Measurements from ENCODE around the gene BBS2. TPM values are rescaled to one million over a fixed set of nuclear protein-coding genes. Genes with fewer than 3 reads are reported as not detected.

BBS2 gene
- total and polyA plus RNA-seq, 2 of the 13 experiments (the other 11 are each of a cell fraction or from before 2014, with no cell fraction given) = 59.7 to 68.3 TPM

DNA sequence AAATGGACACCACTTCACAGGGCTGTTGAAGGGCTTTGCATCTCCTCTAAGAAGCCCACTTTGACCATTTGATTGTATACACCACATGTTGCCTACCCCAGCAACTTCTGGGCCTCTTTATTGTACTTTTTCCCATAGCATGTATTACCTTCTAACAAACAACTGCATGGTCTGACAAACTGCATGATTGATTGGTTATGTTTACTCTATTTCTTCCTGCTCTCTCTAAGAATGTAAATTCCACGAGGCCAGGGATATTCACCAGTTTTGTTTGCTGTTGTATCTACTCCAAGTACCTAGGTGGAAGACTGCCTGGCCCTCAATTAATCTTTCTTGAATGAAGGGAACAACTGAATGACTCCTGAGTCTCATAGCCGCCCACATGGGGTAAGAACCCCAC is 22.2 kb upstream of the BBS2 start (continued):
- TF ChIP-seq, protein P1, sequence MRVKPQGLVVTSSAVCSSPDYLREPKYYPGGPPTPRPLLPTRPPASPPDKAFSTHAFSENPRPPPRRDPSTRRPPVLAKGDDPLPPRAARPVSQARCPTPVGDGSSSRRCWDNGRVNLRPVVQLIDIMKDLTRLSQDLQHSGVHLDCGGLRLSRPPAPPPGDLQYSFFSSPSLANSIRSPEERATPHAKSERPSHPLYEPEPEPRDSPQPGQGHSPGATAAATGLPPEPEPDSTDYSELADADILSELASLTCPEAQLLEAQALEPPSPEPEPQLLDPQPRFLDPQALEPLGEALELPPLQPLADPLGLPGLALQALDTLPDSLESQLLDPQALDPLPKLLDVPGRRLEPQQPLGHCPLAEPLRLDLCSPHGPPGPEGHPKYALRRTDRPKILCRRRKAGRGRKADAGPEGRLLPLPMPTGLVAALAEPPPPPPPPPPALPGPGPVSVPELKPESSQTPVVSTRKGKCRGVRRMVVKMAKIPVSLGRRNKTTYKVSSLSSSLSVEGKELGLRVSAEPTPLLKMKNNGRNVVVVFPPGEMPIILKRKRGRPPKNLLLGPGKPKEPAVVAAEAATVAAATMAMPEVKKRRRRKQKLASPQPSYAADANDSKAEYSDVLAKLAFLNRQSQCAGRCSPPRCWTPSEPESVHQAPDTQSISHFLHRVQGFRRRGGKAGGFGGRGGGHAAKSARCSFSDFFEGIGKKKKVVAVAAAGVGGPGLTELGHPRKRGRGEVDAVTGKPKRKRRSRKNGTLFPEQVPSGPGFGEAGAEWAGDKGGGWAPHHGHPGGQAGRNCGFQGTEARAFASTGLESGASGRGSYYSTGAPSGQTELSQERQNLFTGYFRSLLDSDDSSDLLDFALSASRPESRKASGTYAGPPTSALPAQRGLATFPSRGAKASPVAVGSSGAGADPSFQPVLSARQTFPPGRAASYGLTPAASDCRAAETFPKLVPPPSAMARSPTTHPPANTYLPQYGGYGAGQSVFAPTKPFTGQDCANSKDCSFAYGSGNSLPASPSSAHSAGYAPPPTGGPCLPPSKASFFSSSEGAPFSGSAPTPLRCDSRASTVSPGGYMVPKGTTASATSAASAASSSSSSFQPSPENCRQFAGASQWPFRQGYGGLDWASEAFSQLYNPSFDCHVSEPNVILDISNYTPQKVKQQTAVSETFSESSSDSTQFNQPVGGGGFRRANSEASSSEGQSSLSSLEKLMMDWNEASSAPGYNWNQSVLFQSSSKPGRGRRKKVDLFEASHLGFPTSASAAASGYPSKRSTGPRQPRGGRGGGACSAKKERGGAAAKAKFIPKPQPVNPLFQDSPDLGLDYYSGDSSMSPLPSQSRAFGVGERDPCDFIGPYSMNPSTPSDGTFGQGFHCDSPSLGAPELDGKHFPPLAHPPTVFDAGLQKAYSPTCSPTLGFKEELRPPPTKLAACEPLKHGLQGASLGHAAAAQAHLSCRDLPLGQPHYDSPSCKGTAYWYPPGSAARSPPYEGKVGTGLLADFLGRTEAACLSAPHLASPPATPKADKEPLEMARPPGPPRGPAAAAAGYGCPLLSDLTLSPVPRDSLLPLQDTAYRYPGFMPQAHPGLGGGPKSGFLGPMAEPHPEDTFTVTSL (CRISPR knock-in tag; IDR thresholded peaks at IDR 0.05; ENCODE audit: borderline replicate concordance) = peak; percentile 47; the same call in 1 of the 2 replicates
- TF ChIP-seq ZNF780A (CRISPR knock-in tag; IDR thresholded peaks at IDR 0.05) = no peak
- TF ChIP-seq MEF2D (CRISPR knock-in tag; IDR thresholded peaks at IDR 0.05) = no peak
- no peak for TF ChIP-seq CBX2 (IDR thresholded peaks at IDR 0.05; ENCODE audit: low read depth, low read length)
- TF ChIP-seq CBX2 (CRISPR knock-in tag; IDR thresholded peaks at IDR 0.05; ENCODE audit: low read depth) = no peak
- no peak for TF ChIP-seq KDM3A (CRISPR knock-in tag; IDR thresholded peaks at IDR 0.05; ENCODE audit: low read depth)

DNA sequence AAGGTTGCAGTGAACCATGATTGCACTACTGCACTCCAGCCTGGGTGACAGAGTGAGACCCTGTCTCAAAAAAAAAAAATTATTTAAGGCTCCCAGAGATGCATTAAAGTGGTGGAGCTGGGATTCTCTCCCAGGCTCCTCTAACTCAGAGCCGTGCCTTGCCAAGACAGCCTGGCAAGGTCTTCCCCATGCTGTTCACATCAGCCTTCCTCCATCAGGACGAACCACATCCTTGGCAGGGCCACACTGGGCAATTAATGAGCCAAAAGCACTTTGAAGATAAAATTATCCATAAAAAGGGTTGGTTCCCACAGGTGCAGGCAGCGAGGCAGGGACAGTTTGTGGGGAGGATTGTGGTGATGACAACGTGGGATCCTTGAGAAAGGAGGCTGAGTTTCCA is 19.8 kb upstream of the BBS2 start:
- ChIA-PET CTCF (ENCODE audit: low intra/inter-chr PET ratio, low total read pairs) (no interaction called here), POLR2A (no interaction called here)
- 0 out of 2 replicates have a peak, but pooled peaks cover 4% of the 10 kb centered on the region for H3K9me3 ChIP-seq (ENCODE audit: low read length)
- peaks cover 38% of the 10 kb centered on the region for H3K4me1 ChIP-seq (ENCODE audit: insufficient read depth, low read length)
- 22% methylated on average over 4 of the region's 4 CpGs for WGBS (ENCODE audit: low lambda C conversion rate)
- ATAC-seq (no peak), DNase-seq (ENCODE audit: low spot score) (no peak), FAIRE-seq (no peak)
- no peak overlapping the region for H2AFZ ChIP-seq (ENCODE audit: low read length)
- no peaks in the 10 kb centered on the region for H4K20me1 ChIP-seq (ENCODE audit: insufficient read depth, low read length)
- TF ChIP-seq ATF1 (CRISPR knock-in tag; IDR thresholded peaks at IDR 0.05) (no peak), SSRP1 (CRISPR knock-in tag; IDR thresholded peaks at IDR 0.05) (no peak), TGIF2 (CRISPR knock-in tag; IDR thresholded peaks at IDR 0.05) (no peak), CREB1 (IDR thresholded peaks at IDR 0.05) (no peak), CREB1 (CRISPR knock-in tag; IDR thresholded peaks at IDR 0.05) (no peak), HOXA5 (CRISPR knock-in tag; IDR thresholded peaks at IDR 0.05) (no peak), SETDB1 (CRISPR knock-in tag; IDR thresholded peaks at IDR 0.05; ENCODE audit: borderline replicate concordance) (no peak), PREB (CRISPR knock-in tag; IDR thresholded peaks at IDR 0.05) (no peak), ZNF460 (CRISPR knock-in tag; IDR thresholded peaks at IDR 0.05; ENCODE audit: borderline replicate concordance) (no peak), ZNF121 (CRISPR knock-in tag; IDR thresholded peaks at IDR 0.05) (no peak), DMAP1 (CRISPR knock-in tag; IDR thresholded peaks at IDR 0.05) (no peak), ZFP41 (CRISPR knock-in tag; IDR thresholded peaks at IDR 0.05; ENCODE audit: borderline replicate concordance) (no peak), ZMYM3 (CRISPR knock-in tag; IDR thresholded peaks at IDR 0.05) (no peak), RARG (CRISPR knock-in tag; IDR thresholded peaks at IDR 0.05; ENCODE audit: low read depth) (no peak)
- peak overlapping the region; percentile 33; the same call in 1 of the 2 replicates for H3K4me2 ChIP-seq (ENCODE audit: low read depth, low read length)
- no peak overlapping the region for H3K27ac ChIP-seq (ENCODE audit: extremely low read length, insufficient read depth, low read length)
- in situ Hi-C loops (cut with HindIII; ENCODE audit: extremely low pct_ligation_motif_present, low pct_unique_long_range_greater_than_20kb) (no loop called here), intact Hi-C loops (cut with micrococcal nuclease; ENCODE audit: unreplicated experiment) (no loop called here)
- H3K27me3 ChIP-seq (ENCODE audit: control insufficient read depth in 1 of 2, insufficient read depth in 2 of 2, low read length in 2 of 2) = no peaks in the 10 kb centered on the region; a peak in 1 of 5 replicates
- no peak overlapping the region for H3K9ac ChIP-seq (ENCODE audit: insufficient read depth, low read depth, low read length)
- no peaks in the 10 kb centered on the region for H3K79me2 ChIP-seq (ENCODE audit: insufficient read depth, low read length)
- 0 out of 6 replicates have a peak overlapping the region, but pooled peaks of 1 of the 3 experiments have one; percentile 5 for H3K4me3 ChIP-seq (replicated peaks in 1 of 3; ENCODE audit: insufficient read depth in 1 of 3, low read depth in 2 of 3, low read length in 3 of 3)
- BruUV-seq (replicated peaks) = no TSS peak
- no peaks in the 10 kb centered on the region for H3K36me3 ChIP-seq (replicated peaks in 1 of 2; ENCODE audit: control insufficient read depth in 1 of 2, insufficient read depth in 2 of 2, low read length in 2 of 2)

Measured in HepG2 (cell line).